Sigmoid colon (tissue), 7 donors: ENCODE measurements around the gene YES1. TPM values are rescaled to one million over a fixed set of nuclear protein-coding genes. Genes with fewer than 3 reads are reported as not detected.

Experiments used
- DNase-seq: peaks from one replicate; pipeline ENCODE4 v3.0.0-alpha.2; 2019
- H3K27ac ChIP-seq, 4 donors: fragments of 200-600 bp; sonication (generic); one replicate each; pipeline ENCODE4 v1.5.1; 2016 to 2019; ENCODE audit warnings: mild to moderate bottlenecking in 1 of 4
- H3K27me3 ChIP-seq, 3 donors: fragments of 200-600 bp; sonication (generic); one replicate each; pipeline ENCODE4 v1.5.1; 2019; ENCODE audit warnings: mild to moderate bottlenecking in 1 of 3
- H3K36me3 ChIP-seq, 4 donors: fragments of 200-600 bp; sonication (generic); one replicate each; pipeline ENCODE4 v1.5.1; 2016 to 2019
- H3K4me1 ChIP-seq, 4 donors: fragments of 200-600 bp; sonication (generic); one replicate each; pipeline ENCODE4 v1.5.1; 2017 to 2019
- H3K4me3 ChIP-seq, 4 donors: fragments of 200-600 bp; sonication (generic); one replicate each; pipeline ENCODE4 v1.5.1; 2017 to 2019; ENCODE audit warnings: mild to moderate bottlenecking in 2 of 4, moderate library complexity in 1 of 4
- H3K9me3 ChIP-seq, 4 donors: fragments of 200-600 bp in 3 of 4; sonication (generic) in 3 of 4; one replicate each; pipeline versions ENCODE4 v1.5.1 to v1.6.1; 2013 to 2019
- EP300 ChIP-seq, 4 donors: sonication (generic); formaldehyde crosslinking; IDR thresholded peaks; one replicate each; pipeline ENCODE4 v1.6.1; 2017; ENCODE audit warnings: antibody characterized with exemption in 4 of 4
- POLR2A ChIP-seq, 2 donors: fragments of 450-650 bp; IDR thresholded peaks; one replicate each; pipeline ENCODE4 v1.6.1; 2016; ENCODE audit warnings: antibody characterized with exemption in 2 of 2, mild to moderate bottlenecking in 2 of 2, moderate library complexity in 2 of 2
- POLR2AphosphoS5 ChIP-seq, 4 donors: sonication (generic); formaldehyde crosslinking; IDR thresholded peaks; one replicate each; pipeline ENCODE4 v1.6.1; 2017; ENCODE audit warnings: antibody characterized with exemption in 4 of 4
- WGBS, 2 donors: extraction: QIAGEN DNeasy Blood & Tissue Kit; methylation state at CpG; one replicate each; pipeline ENCODE4 v1.1.7; 2013; 5-methylcytosine and 5-hydroxymethylcytosine counted together
- intact Hi-C: fragments of 100-400 bp; cut with DNase I; formaldehyde crosslinking; loops from one replicate; pipeline ENCODE4 v1.15.1; 2023
- polyA plus RNA-seq, 3 donors: library from polyadenylated mRNA; stranded (reverse); fragments of 200-250 nt; gene quantifications; one replicate each; pipeline ENCODE4 v1.2.3, GENCODE V29; 2013
- total RNA-seq, 4 donors: library from RNA; depleted of rRNA; stranded (reverse); fragments of >200 nt; gene quantifications; one replicate each; pipeline ENCODE4 v1.1.0, GENCODE V29; 2016
- TF ChIP-seq, protein P1 (sequence below), 4 experiments: fragments of 450-650 bp in 3 of 4; fragments of 200-600 bp in 1 of 4; IDR thresholded peaks; one replicate each; pipeline ENCODE4 v1.5.1; 2016 to 2019; ENCODE audit warnings: antibody characterized with exemption in 4 of 4, mild to moderate bottlenecking in 3 of 4, moderate library complexity in 2 of 4
- donor health status: healthy with polysubstance abuse.
- donor health status: Bipolar disorder and iron deficiency.
- donor health status: healthy.

The YES1 gene
- total and polyA plus RNA-seq, 7 donors = 27.6 to 146 (median 105) TPM

- DNase-seq = no peak
- Histone ChIP-seq H3K4me1 (no peaks in the 10 kb centered on the region), H3K4me3 (no peak overlapping the region), H3K36me3 (no peaks in the 10 kb centered on the region), H3K9me3 (no peaks in the 10 kb centered on the region), H3K27ac (no peak overlapping the region), H3K27me3 (peaks cover 0 to 12% (median 0%) of the 10 kb centered on the region in 3 donors)
- 27 to 56% methylated on average over 5 of the region's 5 CpGs for WGBS, 2 donors
- intact Hi-C loops = loop anchor here (1.0 kb wide), 1 partner anchor 88 kb away; no protein-coding TSS in a partner anchor
- TF ChIP-seq, protein P1, sequence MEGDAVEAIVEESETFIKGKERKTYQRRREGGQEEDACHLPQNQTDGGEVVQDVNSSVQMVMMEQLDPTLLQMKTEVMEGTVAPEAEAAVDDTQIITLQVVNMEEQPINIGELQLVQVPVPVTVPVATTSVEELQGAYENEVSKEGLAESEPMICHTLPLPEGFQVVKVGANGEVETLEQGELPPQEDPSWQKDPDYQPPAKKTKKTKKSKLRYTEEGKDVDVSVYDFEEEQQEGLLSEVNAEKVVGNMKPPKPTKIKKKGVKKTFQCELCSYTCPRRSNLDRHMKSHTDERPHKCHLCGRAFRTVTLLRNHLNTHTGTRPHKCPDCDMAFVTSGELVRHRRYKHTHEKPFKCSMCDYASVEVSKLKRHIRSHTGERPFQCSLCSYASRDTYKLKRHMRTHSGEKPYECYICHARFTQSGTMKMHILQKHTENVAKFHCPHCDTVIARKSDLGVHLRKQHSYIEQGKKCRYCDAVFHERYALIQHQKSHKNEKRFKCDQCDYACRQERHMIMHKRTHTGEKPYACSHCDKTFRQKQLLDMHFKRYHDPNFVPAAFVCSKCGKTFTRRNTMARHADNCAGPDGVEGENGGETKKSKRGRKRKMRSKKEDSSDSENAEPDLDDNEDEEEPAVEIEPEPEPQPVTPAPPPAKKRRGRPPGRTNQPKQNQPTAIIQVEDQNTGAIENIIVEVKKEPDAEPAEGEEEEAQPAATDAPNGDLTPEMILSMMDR (IDR thresholded peaks at IDR 0.05) = no peak
- no peak for TF ChIP-seq EP300 (IDR thresholded peaks at IDR 0.05)
- TF ChIP-seq POLR2A (IDR thresholded peaks at IDR 0.05) = no peak
- TF ChIP-seq POLR2AphosphoS5 (IDR thresholded peaks at IDR 0.05) = peak in 3 of 4 donors; percentile 7 to 21 (median 14)
Measured at GRCh38 chr18:830315-830901, 18.4 kb upstream of the YES1 start.

DNA sequence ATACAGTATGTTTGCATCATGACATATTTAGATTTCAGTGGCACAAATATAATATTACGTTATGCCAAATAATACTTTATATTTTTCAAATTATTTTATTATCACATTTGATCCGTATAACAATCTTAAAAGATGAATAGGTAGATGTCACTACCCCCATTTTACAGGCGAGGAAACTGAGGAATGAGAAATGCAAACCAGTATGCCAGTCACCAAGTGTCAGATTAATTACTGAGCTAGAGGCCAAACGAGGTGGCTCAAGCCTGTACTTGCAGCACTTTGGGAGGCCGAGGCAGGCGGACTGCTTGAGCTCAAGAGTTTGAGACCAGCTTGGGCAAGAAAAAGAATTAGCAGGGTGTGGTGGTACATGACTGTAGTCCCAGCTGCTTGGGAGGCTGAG is 17.4 kb upstream of the YES1 start:
- no peak overlapping the region for H3K27ac ChIP-seq
- no peaks in the 10 kb centered on the region for H3K4me1 ChIP-seq
- H3K9me3 ChIP-seq = no peaks in the 10 kb centered on the region
- TF ChIP-seq EP300 (IDR thresholded peaks at IDR 0.05) = no peak
- no peak for TF ChIP-seq POLR2AphosphoS5 (IDR thresholded peaks at IDR 0.05)
- no peak for TF ChIP-seq POLR2A (IDR thresholded peaks at IDR 0.05)
- TF ChIP-seq, protein P1 (IDR thresholded peaks at IDR 0.05) = no peak
- WGBS, 2 donors = 91 to 95% methylated on average over 6 of the region's 6 CpGs
- H3K36me3 ChIP-seq = no peaks in the 10 kb centered on the region
- no peak for DNase-seq
- H3K27me3 ChIP-seq = peaks cover 0 to 12% (median 0%) of the 10 kb centered on the region in 3 donors
- H3K4me3 ChIP-seq = no peak overlapping the region
- intact Hi-C loops = no loop called here

GRCh38 chr18:827093-827677 is 15.1 kb upstream of the YES1 start:
- DNase-seq = no peak
- Histone ChIP-seq H3K4me3 (no peak overlapping the region), H3K9me3 (no peaks in the 10 kb centered on the region), H3K36me3 (no peaks in the 10 kb centered on the region), H3K4me1 (no peaks in the 10 kb centered on the region), H3K27ac (no peak overlapping the region), H3K27me3 (peaks cover 0 to 10% (median 0%) of the 10 kb centered on the region in 3 donors)
- TF ChIP-seq EP300 (IDR thresholded peaks at IDR 0.05) (no peak), POLR2A (IDR thresholded peaks at IDR 0.05) (no peak), POLR2AphosphoS5 (IDR thresholded peaks at IDR 0.05) (no peak)
- TF ChIP-seq, protein P1 (IDR thresholded peaks at IDR 0.05) = no peak
- intact Hi-C loops = no loop called here
- 81 to 86% methylated on average over 6 of the region's 6 CpGs for WGBS, 2 donors

GRCh38 chr18:825891-826585 is 14.0 kb upstream of the YES1 start:
- H3K36me3 ChIP-seq = no peaks in the 10 kb centered on the region
- WGBS, 2 donors = 82 to 90% methylated on average over 6 of the region's 6 CpGs
- no peak overlapping the region for H3K27ac ChIP-seq
- no peaks in the 10 kb centered on the region for H3K4me1 ChIP-seq
- intact Hi-C loops = no loop called here
- H3K4me3 ChIP-seq = no peak overlapping the region
- H3K27me3 ChIP-seq = peaks cover 0 to under 1% (median 0%) of the 10 kb centered on the region in 3 donors
- DNase-seq = no peak
- H3K9me3 ChIP-seq = no peaks in the 10 kb centered on the region
- TF ChIP-seq, protein P1 (IDR thresholded peaks at IDR 0.05) = no peak
- TF ChIP-seq POLR2A (IDR thresholded peaks at IDR 0.05) (no peak), POLR2AphosphoS5 (IDR thresholded peaks at IDR 0.05) (no peak), EP300 (IDR thresholded peaks at IDR 0.05) (no peak)
